Neural cell (in vitro differentiated cells): Measurements from ENCODE around the gene SLC4A5.

Experiments
- EP300 ChIP-seq: fragments of 450-650 bp; conservative IDR thresholded peaks from 2 replicates; pipeline ENCODE4 v1.6.1; 2014; ENCODE audit warnings: antibody characterized with exemption, mild to moderate bottlenecking, moderate library complexity; ENCODE audit not compliant: poor library complexity, severe bottlenecking
- EZH2 ChIP-seq: fragments of 200-600, 300-800 bp; shearing (Covaris generic), sonication (generic); IDR thresholded peaks from 2 replicates; pipeline ENCODE4 v1.6.1; 2014; ENCODE audit warnings: antibody characterized with exemption, low read length, borderline replicate concordance, mild to moderate bottlenecking; ENCODE audit not compliant: insufficient read depth, poor library complexity, severe bottlenecking
- MXI1 ChIP-seq: fragments of 450-650 bp; conservative IDR thresholded peaks from 2 replicates; pipeline ENCODE4 v1.6.1; 2014; ENCODE audit warnings: antibody characterized with exemption, mild to moderate bottlenecking; ENCODE audit not compliant: poor library complexity, severe bottlenecking
- POLR2AphosphoS5 ChIP-seq: IDR thresholded peaks from 2 replicates; pipeline ENCODE4 v1.6.1; 2012
- TAF1 ChIP-seq: IDR thresholded peaks from 2 replicates; pipeline ENCODE4 v1.6.1; 2012; ENCODE audit warnings: low read depth
- TF ChIP-seq, protein P1 (sequence below): fragments of 450-650 bp; IDR thresholded peaks from 2 replicates; pipeline ENCODE4 v1.5.1; 2014; ENCODE audit warnings: antibody characterized with exemption, mild to moderate bottlenecking, moderate library complexity; ENCODE audit not compliant: poor library complexity, severe bottlenecking

DNA sequence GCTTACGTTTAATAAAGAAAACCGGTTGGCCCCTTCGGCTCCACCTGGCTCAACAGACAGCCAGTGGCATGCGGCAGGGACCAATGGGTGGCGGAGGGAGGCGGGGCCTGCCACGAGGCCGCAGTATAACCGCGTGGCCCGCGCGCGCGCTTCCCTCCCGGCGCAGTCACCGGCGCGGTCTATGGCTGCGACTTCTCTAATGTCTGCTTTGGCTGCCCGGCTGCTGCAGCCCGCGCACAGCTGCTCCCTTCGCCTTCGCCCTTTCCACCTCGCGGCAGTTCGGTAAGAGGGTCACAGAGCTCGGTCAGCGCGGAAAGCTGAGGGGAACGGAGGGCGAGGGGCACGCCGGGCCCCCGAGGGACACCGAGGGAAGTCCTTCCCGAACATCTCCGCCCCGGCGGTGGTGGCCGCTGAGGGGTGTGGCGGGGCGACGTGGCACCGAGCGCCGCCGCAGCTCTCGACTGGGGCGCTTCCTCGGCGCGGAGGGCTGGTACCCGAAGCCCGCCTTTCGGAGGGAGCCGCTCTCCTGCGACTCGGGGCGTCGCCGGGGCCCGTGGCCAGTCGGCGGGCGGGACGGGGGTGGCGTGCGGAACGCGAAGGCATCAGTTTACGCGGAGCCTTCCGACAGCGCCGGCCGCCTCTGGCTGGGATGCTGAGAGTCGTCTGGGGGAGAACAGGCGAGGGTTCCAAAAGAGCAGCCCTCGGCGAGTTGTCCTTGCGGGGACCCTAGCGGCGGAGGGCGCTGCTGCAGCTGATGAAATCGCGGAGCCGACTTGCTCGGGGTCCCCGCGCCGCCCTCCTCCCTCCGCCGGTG is 144.5 kb downstream of the SLC4A5 start, which contains the start of gene MTHFD2:
- TF ChIP-seq EZH2 (no peak), EP300 (no peak), TAF1 (peak; percentile 72), POLR2AphosphoS5 (peak; percentile 95), MXI1 (peak; percentile 96)
- TF ChIP-seq, protein P1, sequence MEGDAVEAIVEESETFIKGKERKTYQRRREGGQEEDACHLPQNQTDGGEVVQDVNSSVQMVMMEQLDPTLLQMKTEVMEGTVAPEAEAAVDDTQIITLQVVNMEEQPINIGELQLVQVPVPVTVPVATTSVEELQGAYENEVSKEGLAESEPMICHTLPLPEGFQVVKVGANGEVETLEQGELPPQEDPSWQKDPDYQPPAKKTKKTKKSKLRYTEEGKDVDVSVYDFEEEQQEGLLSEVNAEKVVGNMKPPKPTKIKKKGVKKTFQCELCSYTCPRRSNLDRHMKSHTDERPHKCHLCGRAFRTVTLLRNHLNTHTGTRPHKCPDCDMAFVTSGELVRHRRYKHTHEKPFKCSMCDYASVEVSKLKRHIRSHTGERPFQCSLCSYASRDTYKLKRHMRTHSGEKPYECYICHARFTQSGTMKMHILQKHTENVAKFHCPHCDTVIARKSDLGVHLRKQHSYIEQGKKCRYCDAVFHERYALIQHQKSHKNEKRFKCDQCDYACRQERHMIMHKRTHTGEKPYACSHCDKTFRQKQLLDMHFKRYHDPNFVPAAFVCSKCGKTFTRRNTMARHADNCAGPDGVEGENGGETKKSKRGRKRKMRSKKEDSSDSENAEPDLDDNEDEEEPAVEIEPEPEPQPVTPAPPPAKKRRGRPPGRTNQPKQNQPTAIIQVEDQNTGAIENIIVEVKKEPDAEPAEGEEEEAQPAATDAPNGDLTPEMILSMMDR, result peak; percentile 92
